Breast epithelium (tissue), 4 donors: ENCODE results near the gene ENHO. TPM values are rescaled to one million over a fixed set of nuclear protein-coding genes. Genes with fewer than 3 reads are reported as not detected.

Experiments
- DNase-seq, 2 donors: peaks; one replicate each; pipeline ENCODE4 v3.0.0-alpha.2; 2019; ENCODE audit warnings: low spot score in 2 of 2
- H3K27ac ChIP-seq, 2 donors: fragments of 200-600 bp; sonication (generic) in 1 of 2; one replicate each; pipeline ENCODE4 v1.5.1; 2016 to 2019; ENCODE audit warnings: mild to moderate bottlenecking in 1 of 2
- H3K27me3 ChIP-seq, 2 donors: fragments of 200-600 bp; sonication (generic) in 1 of 2; one replicate each; pipeline versions ENCODE4 v1.5.1 to v1.6.0; 2017 to 2019; ENCODE audit warnings: control low read depth in 1 of 2, mild to moderate bottlenecking in 1 of 2
- H3K36me3 ChIP-seq: fragments of 200-600 bp; one replicate; pipeline ENCODE4 v1.5.1; 2019
- H3K4me1 ChIP-seq, 2 donors: fragments of 200-600 bp; sonication (generic); one replicate each; pipeline ENCODE4 v1.5.1; 2016 to 2019; ENCODE audit warnings: control low read depth in 1 of 2
- H3K4me3 ChIP-seq, 3 donors: fragments of 200-600 bp; sonication (generic); 1 replicate in 2 of 3; 2 replicates in 1 of 3; pipeline ENCODE4 v1.5.1; 2016 to 2019; ENCODE audit warnings: mild to moderate bottlenecking in 3 of 3, moderate library complexity in 2 of 3
- H3K9me3 ChIP-seq, 2 donors: fragments of 200-600 bp; sonication (generic) in 1 of 2; one replicate each; pipeline ENCODE4 v1.5.1; 2016 to 2019; ENCODE audit warnings: control low read depth in 1 of 2
- POLR2A ChIP-seq: fragments of 450-650 bp; IDR thresholded peaks from one replicate; pipeline ENCODE4 v1.6.1; 2016; ENCODE audit warnings: antibody characterized with exemption, mild to moderate bottlenecking, moderate library complexity
- POLR2AphosphoS5 ChIP-seq, 3 donors: sonication (generic); formaldehyde crosslinking; IDR thresholded peaks; one replicate each; pipeline ENCODE4 v1.6.1; 2017; ENCODE audit warnings: antibody characterized with exemption in 3 of 3
- intact Hi-C: fragments of 100-400 bp; cut with DNase I; formaldehyde crosslinking; loops from one replicate; pipeline ENCODE4 v1.15.1; 2023; ENCODE audit warnings: low total_unique reads
- total RNA-seq, 3 donors: library from RNA; depleted of rRNA; stranded (reverse); fragments of >200 nt; gene quantifications; one replicate each; pipeline ENCODE4 v1.1.0, GENCODE V29; 2016
- TF ChIP-seq, protein P1 (sequence below), 3 donors: fragments of 450-650 bp; IDR thresholded peaks; one replicate each; pipeline ENCODE4 v1.5.1; 2016 to 2017; ENCODE audit warnings: antibody characterized with exemption in 3 of 3, mild to moderate bottlenecking in 3 of 3, moderate library complexity in 3 of 3

The ENHO gene
- total RNA-seq, 3 donors from 2014 or later: 0.33 to 5.4 (median 1.8) TPM

DNA sequence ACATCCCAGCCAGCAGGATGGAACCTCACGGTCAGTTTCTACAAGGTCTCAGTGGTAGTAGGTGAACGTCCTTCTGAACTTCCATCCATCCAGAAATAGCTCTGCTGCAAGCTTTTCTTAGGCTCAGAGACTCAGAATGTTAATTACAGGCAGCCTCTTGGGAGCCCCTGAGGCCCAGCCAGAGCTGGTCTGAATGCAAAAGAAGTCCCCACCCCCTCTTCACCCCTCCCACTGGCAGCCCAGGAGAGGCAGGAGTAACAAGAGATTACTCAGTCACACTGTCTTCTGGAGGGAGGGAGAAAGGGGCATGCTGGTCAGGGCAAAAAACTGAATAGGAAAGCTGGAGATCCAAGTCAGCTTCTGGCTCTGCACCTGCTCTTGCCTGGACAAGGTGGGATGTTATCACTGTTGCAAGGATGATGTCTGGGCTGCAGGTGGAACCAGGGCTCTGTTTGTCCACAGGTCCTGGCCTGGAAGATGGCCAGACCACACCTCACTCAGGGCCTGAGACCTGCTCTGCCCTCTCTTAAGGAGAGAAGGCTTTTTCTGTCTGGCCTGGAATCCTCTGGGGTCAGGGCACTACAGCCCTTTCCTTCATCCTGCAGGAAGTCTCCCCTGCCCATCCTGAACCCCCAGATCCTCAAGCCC, 9.1 kb downstream of the ENHO start:
- intact Hi-C loops: no loop called here

DNA sequence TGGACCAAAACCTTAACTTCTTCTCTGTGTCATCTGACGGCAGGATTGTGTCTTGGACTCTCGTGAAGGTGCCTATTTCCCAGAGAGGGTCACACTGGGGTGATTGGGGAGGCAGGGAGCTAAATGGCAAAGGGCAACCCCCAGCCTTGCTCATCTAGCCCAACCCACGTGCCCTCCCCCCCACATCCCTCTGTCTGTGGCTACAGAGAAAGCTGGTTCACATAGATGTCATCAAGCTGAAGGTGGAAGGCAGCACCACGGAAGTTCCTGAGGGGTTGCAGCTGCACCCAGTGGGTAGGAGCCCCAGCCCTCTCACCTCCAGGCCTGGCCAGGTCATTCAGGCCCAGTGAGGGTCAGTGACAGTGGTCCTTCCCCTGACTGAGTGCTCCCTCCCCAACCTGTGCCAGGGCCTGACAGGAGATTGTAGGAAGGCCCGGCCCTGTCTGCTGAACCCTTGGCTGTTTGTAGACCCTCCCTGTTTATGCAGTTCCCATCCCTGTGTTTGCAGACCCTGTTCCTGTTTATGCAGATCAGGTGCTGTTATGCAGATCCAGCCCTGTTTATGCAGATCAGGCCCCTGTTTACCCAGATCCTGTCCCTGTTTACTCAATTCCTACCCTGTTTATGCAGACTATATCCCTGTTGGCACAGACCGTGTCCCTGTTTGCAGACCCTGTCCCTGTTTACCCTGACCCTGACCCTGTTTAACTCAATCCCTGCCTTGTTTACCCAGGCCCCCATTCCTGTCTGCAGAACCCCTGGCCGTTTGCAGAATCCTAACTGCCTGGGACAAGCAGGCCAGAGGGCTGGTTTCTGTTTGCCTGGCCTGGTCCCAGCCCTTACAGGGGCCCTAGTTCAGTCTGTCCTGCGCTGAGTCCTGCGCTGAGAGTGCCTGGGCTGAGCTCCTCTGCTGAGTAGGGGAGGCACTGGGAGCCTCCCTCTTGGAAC, 10.4 kb downstream of the ENHO start:
- intact Hi-C loops: no loop called here
- no peak for DNase-seq

More for the DNA sequence above, 9.1 kb downstream of the ENHO start:
- Histone ChIP-seq H3K27ac (no peak overlapping the region), H3K4me1 (no peaks in the 10 kb centered on the region), H3K36me3 (no peaks in the 10 kb centered on the region), H3K9me3 (no peaks in the 10 kb centered on the region), H3K4me3 (no peak overlapping the region), H3K27me3 (no peaks in the 10 kb centered on the region)
- no peak for TF ChIP-seq POLR2A
- TF ChIP-seq, protein P1, sequence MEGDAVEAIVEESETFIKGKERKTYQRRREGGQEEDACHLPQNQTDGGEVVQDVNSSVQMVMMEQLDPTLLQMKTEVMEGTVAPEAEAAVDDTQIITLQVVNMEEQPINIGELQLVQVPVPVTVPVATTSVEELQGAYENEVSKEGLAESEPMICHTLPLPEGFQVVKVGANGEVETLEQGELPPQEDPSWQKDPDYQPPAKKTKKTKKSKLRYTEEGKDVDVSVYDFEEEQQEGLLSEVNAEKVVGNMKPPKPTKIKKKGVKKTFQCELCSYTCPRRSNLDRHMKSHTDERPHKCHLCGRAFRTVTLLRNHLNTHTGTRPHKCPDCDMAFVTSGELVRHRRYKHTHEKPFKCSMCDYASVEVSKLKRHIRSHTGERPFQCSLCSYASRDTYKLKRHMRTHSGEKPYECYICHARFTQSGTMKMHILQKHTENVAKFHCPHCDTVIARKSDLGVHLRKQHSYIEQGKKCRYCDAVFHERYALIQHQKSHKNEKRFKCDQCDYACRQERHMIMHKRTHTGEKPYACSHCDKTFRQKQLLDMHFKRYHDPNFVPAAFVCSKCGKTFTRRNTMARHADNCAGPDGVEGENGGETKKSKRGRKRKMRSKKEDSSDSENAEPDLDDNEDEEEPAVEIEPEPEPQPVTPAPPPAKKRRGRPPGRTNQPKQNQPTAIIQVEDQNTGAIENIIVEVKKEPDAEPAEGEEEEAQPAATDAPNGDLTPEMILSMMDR (IDR thresholded peaks at IDR 0.05): no peak
- DNase-seq: no peak

DNA sequence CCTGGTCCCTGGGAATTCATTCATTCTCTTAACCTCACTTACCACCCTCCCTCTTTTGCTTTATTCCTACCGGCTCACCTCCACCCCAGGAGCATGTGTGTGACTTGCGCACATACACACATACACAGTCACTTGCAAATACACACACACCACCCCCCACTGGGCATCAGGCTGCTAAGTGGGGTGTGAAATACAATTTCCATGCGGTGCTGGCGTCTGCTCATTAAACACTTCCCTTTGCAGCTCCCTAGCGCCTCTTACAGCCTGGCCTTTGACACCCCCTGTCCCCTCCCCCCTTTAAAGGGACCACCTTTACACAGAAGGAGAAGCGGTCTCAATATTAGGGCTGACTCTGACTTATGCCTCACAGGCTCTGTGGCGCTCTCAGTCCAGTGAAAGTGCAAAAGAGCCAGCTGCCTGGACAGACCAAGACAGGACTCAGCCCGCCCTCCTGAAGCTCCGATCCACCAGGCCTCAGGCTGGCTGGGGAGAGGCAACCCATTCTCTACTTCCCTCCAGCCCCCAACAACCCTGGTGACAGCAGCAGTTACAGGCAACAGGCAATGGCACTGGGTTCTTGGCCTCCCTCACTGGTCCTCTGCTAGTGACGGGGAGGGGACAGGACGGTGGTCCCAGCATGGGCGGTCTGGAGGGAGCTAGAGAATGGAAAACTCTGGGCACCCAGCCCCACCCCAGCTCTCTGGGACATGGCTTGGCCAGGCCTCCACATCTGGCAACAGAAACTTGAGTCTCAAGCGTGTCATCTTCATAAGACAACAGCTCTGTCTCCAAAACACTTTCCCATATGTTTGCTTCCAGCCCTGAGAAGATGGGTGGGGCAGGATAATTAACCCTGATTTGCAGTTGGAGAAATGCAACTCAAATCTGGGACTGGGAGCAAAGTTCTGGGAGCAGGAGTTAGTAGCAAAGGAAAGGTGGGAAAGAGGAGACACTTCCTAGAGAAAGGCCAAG, 12.0 kb downstream of the ENHO start:
- Histone ChIP-seq H3K9me3 (no peaks in the 10 kb centered on the region), H3K4me1 (no peaks in the 10 kb centered on the region), H3K4me3 (no peak overlapping the region), H3K27me3 (no peaks in the 10 kb centered on the region), H3K36me3 (no peaks in the 10 kb centered on the region), H3K27ac (no peak overlapping the region)
- TF ChIP-seq POLR2AphosphoS5 (IDR thresholded peaks at IDR 0.05): no peak
- TF ChIP-seq, protein P1 (IDR thresholded peaks at IDR 0.05): no peak
- no peak for TF ChIP-seq POLR2A
- no peak for DNase-seq
- intact Hi-C loops: no loop called here

More for the DNA sequence above, 10.4 kb downstream of the ENHO start:
- H3K4me1 ChIP-seq: no peaks in the 10 kb centered on the region
- no peak overlapping the region for H3K4me3 ChIP-seq
- no peaks in the 10 kb centered on the region for H3K9me3 ChIP-seq
- H3K27ac ChIP-seq: no peak overlapping the region
- TF ChIP-seq POLR2AphosphoS5 (IDR thresholded peaks at IDR 0.05) (no peak), POLR2A (no peak)
- TF ChIP-seq, protein P1 (IDR thresholded peaks at IDR 0.05): no peak
- no peaks in the 10 kb centered on the region for H3K27me3 ChIP-seq
- no peaks in the 10 kb centered on the region for H3K36me3 ChIP-seq

DNA sequence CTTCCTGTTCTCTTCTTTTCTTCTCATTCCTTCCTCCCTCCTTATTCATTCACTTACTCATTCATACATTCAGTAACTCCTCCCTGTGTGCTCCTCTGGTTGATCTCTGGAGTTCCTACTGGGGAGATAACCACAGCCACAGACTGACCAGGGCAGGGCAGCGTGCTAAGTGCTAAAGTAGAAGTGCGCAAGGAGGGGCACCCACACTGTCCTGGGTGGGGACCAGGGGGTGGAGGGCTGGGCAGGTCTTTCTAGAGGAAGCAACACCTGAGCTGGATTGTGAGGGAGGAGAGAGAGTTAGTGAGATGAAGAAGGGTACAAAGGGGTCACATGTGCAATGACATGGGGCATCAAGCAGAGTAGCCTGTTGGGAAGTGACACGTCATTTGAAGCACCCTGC, 13.8 kb downstream of the ENHO start:
- TF ChIP-seq, protein P1 (IDR thresholded peaks at IDR 0.05): no peak
- TF ChIP-seq POLR2AphosphoS5 (IDR thresholded peaks at IDR 0.05) (no peak), POLR2A (no peak)
- DNase-seq: no peak
- intact Hi-C loops: no loop called here
- H3K36me3 ChIP-seq: no peaks in the 10 kb centered on the region
- no peaks in the 10 kb centered on the region for H3K9me3 ChIP-seq
- no peak overlapping the region for H3K4me3 ChIP-seq
- H3K27me3 ChIP-seq: no peaks in the 10 kb centered on the region
- no peaks in the 10 kb centered on the region for H3K4me1 ChIP-seq
- no peak overlapping the region for H3K27ac ChIP-seq
